Duodenal mucosa (tissue), 2 donors: ENCODE results near the gene TSPAN5.

Source experiments
- H3K27ac ChIP-seq: one replicate; pipeline ENCODE4 v1.7.0; 2013; ENCODE audit warnings: low read depth, low read length
- H3K27me3 ChIP-seq, 2 donors: one replicate each; pipeline ENCODE4 v1.7.0; 2013; ENCODE audit warnings: low read length in 2 of 2, control low read depth in 1 of 2; ENCODE audit not compliant: insufficient read depth in 2 of 2, control insufficient read depth in 1 of 2
- H3K36me3 ChIP-seq, 2 donors: one replicate each; pipeline ENCODE4 v1.7.0; 2013; ENCODE audit warnings: low read length in 2 of 2, control low read depth in 1 of 2; ENCODE audit not compliant: insufficient read depth in 2 of 2, control insufficient read depth in 1 of 2
- H3K4me1 ChIP-seq, 2 donors: one replicate each; pipeline ENCODE4 v1.7.0; 2013; ENCODE audit warnings: low read length in 2 of 2, control low read depth in 1 of 2; ENCODE audit not compliant: insufficient read depth in 2 of 2, control insufficient read depth in 1 of 2
- H3K4me3 ChIP-seq, 2 donors: one replicate each; pipeline ENCODE4 v1.7.0; 2013; ENCODE audit warnings: low read length in 2 of 2, low read depth in 1 of 2
- H3K9ac ChIP-seq, 2 donors: one replicate each; pipeline ENCODE4 v1.7.0; 2013; ENCODE audit warnings: low read length in 2 of 2, low read depth in 1 of 2
- H3K9me3 ChIP-seq, 2 donors: one replicate each; pipeline ENCODE4 v1.7.0; 2013; ENCODE audit warnings: low read length in 2 of 2, control low read depth in 1 of 2; ENCODE audit not compliant: control insufficient read depth in 1 of 2

Gene TSPAN5

DNA sequence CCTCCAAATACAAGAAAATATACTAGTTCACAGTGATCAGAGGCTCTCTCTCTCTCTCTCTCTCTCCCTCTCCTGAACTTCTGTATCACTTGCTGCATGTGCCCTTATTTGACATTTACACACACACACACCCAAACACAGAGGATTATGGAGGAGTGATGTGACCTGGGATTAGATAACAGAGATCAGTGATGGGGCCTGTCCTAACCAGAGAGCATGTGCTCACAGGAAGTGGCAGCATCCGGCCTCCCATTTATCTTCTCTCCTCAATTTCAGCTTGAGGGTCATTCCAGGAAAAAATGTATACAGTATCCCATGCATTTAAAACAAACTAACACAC, 143.0 kb downstream of the TSPAN5 start:
- no peaks in the 10 kb centered on the region for H3K4me1 ChIP-seq
- no peak overlapping the region for H3K9ac ChIP-seq
- no peak overlapping the region for H3K27ac ChIP-seq
- H3K27me3 ChIP-seq, result no peaks in the 10 kb centered on the region
- no peaks in the 10 kb centered on the region for H3K36me3 ChIP-seq
- no peaks in the 10 kb centered on the region for H3K9me3 ChIP-seq
- H3K4me3 ChIP-seq, result no peak overlapping the region

DNA sequence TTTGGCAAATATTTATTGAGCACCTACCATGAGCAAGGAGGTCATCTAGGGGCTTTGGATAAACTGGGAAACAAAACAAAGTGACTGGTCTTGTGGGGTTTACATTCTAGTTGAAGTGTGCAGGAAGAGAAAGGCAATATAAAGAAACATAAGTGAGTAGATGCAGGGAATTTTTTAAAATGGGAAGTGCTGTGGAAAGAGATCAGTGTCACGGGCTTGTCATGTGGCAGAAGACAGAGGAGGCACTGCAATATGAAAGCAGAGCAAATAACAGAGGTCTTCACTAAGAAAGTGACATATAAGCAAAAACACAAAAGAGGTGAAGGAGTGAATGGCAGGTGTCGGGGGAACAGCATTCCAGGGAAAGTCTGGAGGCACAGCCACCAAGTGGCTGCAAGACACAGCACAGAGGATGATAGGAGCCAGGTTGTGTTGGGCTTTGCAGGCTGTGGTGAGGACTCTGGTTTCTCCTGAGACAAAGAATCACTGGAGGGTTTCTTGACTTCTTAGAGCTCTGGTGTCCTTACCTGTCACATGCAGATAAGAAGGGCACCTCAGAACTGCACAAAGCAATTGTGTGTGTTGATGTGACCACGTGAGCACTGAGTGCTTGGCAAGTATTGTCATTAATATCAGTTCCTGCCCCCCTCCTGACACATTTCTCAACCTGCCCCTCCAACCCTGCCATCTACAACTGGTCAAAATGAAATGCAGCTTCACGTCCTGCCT, 143.5 kb downstream of the TSPAN5 start:
- no peaks in the 10 kb centered on the region for H3K36me3 ChIP-seq
- no peaks in the 10 kb centered on the region for H3K9me3 ChIP-seq
- H3K27ac ChIP-seq, result no peak overlapping the region
- H3K27me3 ChIP-seq, result no peaks in the 10 kb centered on the region
- H3K4me1 ChIP-seq, result no peaks in the 10 kb centered on the region
- H3K9ac ChIP-seq, result no peak overlapping the region
- H3K4me3 ChIP-seq, result no peak overlapping the region

DNA sequence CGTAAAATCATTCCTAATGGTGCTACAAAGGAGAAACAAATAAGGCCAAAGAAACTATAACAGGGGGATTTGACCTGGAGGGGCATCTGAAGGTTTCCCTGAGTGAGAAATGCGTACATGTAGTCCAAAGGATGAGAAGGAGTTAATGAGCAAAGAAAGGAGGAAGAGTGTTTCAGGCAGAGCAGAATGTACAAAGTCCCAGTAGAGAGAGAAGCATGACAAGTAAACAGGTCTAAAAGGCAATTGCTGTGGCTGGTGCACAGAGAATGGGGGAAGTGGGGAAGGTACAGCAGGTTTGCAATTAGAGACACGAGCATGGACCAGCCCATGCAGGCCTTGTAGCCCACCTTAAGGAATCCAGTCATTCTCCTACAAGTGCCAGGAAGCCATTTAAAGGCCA, 145.5 kb downstream of the TSPAN5 start:
- Histone ChIP-seq H3K4me1 (no peaks in the 10 kb centered on the region), H3K9me3 (no peaks in the 10 kb centered on the region), H3K27ac (no peak overlapping the region), H3K36me3 (no peaks in the 10 kb centered on the region), H3K4me3 (no peak overlapping the region), H3K27me3 (no peaks in the 10 kb centered on the region), H3K9ac (no peak overlapping the region)

DNA sequence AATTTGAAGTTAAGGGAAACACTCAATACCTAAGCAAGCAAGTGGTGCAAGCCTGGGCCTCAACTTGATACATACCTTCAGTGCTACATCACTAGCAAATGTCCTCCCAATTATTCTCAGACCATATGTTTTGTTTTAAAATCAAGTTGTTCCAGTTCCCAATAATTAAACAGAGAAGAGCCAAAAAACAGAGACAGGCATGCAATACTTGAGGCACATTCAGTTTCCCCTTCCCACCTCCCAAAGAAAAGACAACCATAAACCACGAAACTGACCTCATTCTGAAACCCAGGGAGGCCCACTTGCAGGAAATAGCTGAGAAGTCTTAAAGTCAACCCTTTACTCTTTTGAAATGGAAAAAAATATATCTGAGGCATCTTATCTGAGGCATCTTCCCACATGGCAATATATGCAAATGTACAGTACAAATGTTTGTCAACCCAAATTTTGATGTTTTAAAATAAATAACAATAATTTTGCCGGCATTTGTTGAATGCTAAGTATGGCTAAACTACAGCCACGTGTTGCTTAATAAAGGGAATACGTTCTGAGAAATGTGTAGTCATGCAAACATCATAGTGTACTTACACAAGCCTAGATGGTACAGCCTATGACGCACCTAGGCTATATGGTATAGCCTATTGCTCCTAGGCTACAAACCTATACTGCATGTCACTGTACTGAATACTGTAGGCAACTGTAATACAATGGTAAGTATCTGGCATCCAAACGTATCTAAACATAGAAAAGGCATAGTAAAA, 147.5 kb downstream of the TSPAN5 start:
- H3K4me1 ChIP-seq, result no peaks in the 10 kb centered on the region
- H3K36me3 ChIP-seq, result no peaks in the 10 kb centered on the region
- no peaks in the 10 kb centered on the region for H3K27me3 ChIP-seq
- no peaks in the 10 kb centered on the region for H3K9me3 ChIP-seq
- no peak overlapping the region for H3K27ac ChIP-seq
- H3K9ac ChIP-seq, result no peak overlapping the region
- no peak overlapping the region for H3K4me3 ChIP-seq

DNA sequence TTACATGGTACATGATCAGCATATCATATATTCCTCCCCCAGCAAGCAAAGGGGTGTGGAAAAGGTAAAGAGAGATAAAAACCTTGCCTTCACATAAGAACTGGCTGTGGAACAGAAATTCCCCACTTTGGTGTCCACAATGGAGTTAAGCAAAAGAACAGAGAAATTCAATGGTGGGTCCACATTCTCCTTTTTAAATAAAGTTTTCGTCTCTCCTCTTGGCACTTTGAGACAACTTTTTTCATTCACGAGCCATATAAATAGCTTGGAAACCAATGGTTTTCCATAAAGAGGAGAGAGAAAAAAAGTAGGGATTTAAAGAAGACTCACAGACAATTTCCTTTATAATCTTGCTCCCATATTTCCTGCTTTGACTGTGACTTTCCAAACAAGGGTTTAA, 148.1 kb downstream of the TSPAN5 start:
- H3K4me3 ChIP-seq, result no peak overlapping the region
- H3K4me1 ChIP-seq, result no peaks in the 10 kb centered on the region
- no peaks in the 10 kb centered on the region for H3K36me3 ChIP-seq
- no peaks in the 10 kb centered on the region for H3K27me3 ChIP-seq
- H3K9me3 ChIP-seq, result no peaks in the 10 kb centered on the region
- no peak overlapping the region for H3K9ac ChIP-seq
- no peak overlapping the region for H3K27ac ChIP-seq

DNA sequence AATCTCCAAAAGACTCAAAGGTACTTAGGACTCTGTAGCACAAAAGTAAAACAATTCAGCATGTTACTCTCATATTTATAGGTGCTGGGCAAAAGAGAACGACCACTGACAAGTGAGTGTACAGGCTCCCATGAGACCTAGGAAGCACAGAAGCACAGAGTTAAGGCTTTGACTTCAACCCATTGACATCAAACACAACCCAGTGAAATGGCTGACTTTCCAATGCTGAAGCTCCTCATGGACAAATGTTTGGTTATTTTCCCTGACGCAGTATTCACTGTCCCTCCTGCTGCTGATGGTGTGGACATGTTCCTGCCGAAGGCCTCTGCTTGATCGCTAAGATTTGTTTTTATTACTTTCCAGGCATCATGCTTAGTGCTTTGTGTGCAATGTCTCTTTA, 148.7 kb downstream of the TSPAN5 start:
- Histone ChIP-seq H3K4me3 (no peak overlapping the region), H3K9ac (no peak overlapping the region)

DNA sequence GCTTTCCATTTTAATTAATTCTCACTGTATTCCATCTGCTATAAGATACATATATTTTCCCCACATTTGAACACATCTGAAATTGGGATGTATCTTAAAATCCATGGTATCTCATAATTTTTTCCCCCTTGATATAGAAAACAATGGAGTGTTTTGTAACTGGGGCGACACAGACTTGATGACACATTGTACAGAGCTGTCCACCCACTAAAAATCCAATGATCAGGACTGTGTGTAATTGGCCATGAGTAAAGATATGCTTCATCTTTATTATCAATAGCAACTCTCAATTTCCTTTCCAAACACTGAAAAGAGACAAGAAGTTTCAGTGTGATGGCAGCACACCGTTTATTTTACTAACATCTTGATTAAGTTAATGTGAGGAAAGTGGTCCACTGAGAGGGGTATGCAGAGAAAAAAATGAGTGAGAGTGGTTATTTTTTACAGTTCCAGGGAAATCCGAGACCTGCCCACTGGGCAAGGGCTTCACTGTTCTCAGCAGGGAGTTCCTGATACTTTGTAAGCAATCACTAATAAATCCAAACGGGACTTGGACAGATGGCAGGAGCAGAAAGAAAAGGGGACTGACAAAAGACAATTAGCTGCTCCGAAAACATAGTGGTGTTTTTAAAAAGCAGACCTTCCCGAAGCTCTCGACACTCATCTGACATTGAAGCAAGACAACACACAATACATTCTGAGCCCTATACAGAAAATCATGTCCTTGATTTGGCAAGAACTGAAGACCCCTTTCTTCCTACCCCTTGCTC, 149.4 kb downstream of the TSPAN5 start:
- H3K27ac ChIP-seq, result no peak overlapping the region

More for the DNA sequence above, 148.7 kb downstream of the TSPAN5 start:
- Histone ChIP-seq H3K4me1 (no peaks in the 10 kb centered on the region), H3K36me3 (no peaks in the 10 kb centered on the region), H3K9me3 (no peaks in the 10 kb centered on the region), H3K27me3 (no peaks in the 10 kb centered on the region), H3K27ac (no peak overlapping the region)

DNA sequence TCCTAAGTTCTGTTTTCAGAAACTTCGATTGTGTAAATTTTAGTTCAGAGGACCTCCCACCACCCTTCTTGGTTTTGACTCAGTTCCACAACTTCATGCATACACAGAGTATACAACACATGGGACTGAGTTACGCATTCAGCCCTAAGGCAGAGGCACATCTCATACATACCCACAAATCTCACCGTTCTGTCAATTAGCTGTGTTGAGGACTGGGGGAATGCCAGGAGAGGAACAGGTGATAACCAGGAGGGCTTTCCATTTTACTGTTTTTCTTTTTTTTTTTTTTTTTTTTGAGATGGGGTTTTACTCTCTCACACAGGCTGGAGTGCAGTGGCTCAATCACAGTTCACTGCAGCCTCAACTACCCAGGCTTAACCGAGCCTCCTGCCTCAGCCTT, 150.2 kb downstream of the TSPAN5 start:
- H3K27me3 ChIP-seq, result no peaks in the 10 kb centered on the region
- no peak overlapping the region for H3K27ac ChIP-seq
- no peak overlapping the region for H3K9ac ChIP-seq
- no peaks in the 10 kb centered on the region for H3K9me3 ChIP-seq
- no peak overlapping the region for H3K4me3 ChIP-seq
- H3K36me3 ChIP-seq, result no peaks in the 10 kb centered on the region
- H3K4me1 ChIP-seq, result no peaks in the 10 kb centered on the region

More for the DNA sequence above, 149.4 kb downstream of the TSPAN5 start:
- H3K4me1 ChIP-seq, result no peaks in the 10 kb centered on the region
- no peak overlapping the region for H3K9ac ChIP-seq
- no peaks in the 10 kb centered on the region for H3K36me3 ChIP-seq
- H3K4me3 ChIP-seq, result no peak overlapping the region
- H3K27me3 ChIP-seq, result no peaks in the 10 kb centered on the region
- H3K9me3 ChIP-seq, result no peaks in the 10 kb centered on the region

DNA sequence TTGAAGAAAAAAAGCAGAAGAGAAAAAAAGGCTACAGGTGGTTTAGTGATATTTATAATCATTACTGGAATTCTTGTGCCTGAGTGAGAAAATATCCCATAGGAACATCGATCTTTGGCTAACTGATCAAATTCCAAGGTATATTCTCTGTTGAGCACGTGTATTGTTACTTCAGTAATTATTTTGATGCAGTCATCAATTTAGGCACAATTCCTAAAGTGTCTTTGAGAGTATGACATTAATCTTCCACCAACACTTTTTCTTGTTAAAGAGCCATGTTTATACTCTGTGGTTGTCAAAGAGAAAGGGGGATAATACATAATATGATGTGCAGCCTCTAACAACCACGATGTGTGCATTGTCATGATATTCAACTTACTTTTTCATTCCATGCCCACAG, 151.1 kb downstream of the TSPAN5 start:
- no peaks in the 10 kb centered on the region for H3K27me3 ChIP-seq
- H3K4me3 ChIP-seq, result no peak overlapping the region
- H3K9me3 ChIP-seq, result no peaks in the 10 kb centered on the region
- no peaks in the 10 kb centered on the region for H3K36me3 ChIP-seq
- no peak overlapping the region for H3K9ac ChIP-seq
- H3K4me1 ChIP-seq, result no peaks in the 10 kb centered on the region
- no peak overlapping the region for H3K27ac ChIP-seq

DNA sequence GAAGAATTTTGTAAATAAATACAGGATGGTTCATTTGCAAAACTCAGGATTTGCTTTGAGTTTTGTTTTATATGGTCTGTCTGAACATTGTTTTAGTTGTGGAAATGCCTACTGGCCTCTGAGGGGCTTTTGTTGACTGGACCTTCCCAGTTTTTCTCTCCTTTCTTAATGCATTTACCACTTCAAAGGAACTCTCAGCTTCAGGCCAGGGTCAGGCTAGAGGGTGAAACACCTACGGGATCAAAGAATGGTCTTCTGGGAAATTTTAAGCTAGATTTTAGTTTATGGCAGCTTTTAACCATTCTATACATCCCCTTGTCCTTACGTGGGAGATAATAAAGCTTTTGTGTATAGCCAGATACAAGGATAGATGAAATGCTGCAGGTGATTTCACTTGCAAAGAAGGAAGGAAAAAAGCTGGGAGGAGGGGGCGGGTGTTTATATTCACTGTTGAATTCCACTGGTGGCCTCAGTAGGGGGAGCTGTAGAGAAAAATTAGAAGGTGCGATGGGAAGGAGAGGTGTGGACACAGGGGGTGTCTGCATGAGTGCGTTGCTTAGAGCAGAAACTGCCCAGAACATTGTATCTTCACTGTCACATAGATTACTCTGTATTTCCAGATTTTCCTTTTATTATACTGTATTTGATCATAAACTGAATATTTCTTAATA, 151.8 kb downstream of the TSPAN5 start:
- no peak overlapping the region for H3K9ac ChIP-seq
- H3K27me3 ChIP-seq, result no peaks in the 10 kb centered on the region
- H3K4me3 ChIP-seq, result no peak overlapping the region
- H3K9me3 ChIP-seq, result no peaks in the 10 kb centered on the region
- H3K36me3 ChIP-seq, result no peaks in the 10 kb centered on the region
- H3K4me1 ChIP-seq, result no peaks in the 10 kb centered on the region
- no peak overlapping the region for H3K27ac ChIP-seq
